GM18951 (cell line): ENCODE results near the gene C9orf57.

ENCODE experiments used
- POLR2A ChIP-seq: IDR thresholded peaks from 4 replicates; pipeline ENCODE4 v1.6.1; 2011; ENCODE audit warnings: mild to moderate bottlenecking; ENCODE audit not compliant: insufficient read length, insufficient read depth; ENCODE audit errors: extremely low read depth
- in situ Hi-C: fragments of 300-500 bp; cut with MboI; formaldehyde crosslinking; loops from one replicate; pipeline ENCODE4 v1.12.0; 2022; ENCODE audit warnings: low sequenced_read_pairs, mixed read lengths, inconsistent platforms; ENCODE audit not compliant: unreplicated experiment

The C9orf57 gene

DNA sequence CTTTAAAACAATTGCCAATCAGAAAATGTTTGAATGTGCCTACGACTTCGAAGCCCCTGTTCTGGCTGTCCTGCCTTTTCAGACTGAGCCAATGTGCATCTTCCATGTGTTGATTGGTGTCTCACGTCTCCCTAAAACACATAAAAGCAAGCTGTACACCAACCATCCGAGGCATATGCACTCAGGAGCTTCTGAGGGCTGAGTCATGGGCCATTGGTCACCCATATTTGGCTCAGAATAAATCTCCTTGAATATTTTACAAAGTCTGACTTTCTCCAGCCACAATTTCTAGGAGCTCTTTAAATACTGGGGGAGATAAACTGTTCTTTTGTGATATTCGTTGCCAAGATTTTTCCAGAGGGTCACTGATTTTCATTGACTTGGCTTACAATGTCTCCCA, 53.9 kb downstream of the C9orf57 start:
- in situ Hi-C loops = loop anchor here (25.0 kb wide), 1 partner anchor 394 kb away; no protein-coding TSS in a partner anchor
- TF ChIP-seq POLR2A = no peak

DNA sequence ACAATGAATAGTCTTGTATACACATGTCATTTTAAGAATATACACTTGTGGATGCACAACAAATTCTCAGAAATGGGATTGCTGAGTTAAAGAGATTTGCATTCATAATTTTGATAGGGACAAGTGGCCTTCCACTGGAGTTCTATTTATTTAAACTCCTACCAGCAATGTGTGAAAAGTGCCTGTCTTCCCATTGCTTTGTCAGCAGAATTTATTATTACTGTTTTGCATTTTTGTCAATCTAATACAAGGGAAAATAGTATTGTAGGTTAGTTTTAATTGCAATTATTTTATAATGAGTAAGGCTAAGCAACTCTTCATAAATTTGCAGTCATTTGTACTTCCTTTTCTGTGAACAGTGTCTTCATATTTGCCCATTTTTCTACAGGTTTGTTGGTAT, 55.0 kb downstream of the C9orf57 start:
- no peak for TF ChIP-seq POLR2A
- in situ Hi-C loops = loop anchor here (25.0 kb wide), 1 partner anchor 393 kb away; no protein-coding TSS in a partner anchor
